Measurements from ENCODE around the gene ZNF423.

Gene ZNF423

DNA sequence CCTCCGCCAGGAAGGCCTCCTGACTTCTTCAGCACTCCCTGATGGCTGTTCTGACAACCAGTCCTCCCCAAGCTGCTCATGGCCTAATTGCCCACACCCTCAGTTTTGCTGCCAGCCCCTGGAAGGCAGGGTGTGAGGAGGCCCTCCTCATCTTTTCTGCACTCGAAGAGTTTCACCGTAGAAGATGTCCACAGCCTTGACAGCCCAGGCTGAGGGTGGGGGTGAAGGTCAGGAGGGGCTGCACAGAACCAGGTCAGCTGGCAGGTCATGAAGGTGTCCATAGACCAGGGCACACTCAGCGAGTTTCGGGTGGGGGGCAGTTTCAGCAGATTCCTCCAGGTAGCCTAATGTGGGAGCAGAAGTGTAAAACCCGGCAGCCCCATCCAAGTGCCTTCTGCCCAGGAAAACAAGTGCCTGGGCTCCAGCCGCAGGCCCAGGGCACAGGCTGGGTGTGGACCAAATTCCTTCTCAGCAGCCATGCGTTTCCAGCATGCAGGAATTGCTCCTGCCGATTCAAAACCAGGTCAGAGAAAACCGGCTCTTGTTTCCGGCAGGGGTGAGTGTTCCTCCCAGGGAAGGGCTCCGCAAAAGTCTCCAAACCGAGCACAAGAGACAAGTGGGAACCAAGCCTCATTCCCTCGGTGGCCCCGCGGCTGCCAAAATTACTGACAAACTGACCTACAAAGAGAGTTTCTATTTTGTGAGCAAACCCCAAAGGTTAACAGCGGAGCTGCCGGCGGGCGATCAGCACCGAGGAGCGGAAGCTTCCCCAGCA is 253.5 kb downstream of the ZNF423 start:
- no peak overlapping the region for H3K27ac ChIP-seq
- no peak overlapping the region for H3K4me3 ChIP-seq

- Histone ChIP-seq H3K27ac (no peak overlapping the region), H3K4me3 (no peak overlapping the region)
These were observed 254.3 kb downstream of the ZNF423 start for GRCh38 chr16:49601576-49601975.

GRCh38 chr16:49600976-49601375 is 254.9 kb downstream of the ZNF423 start:
- no peak overlapping the region for H3K27ac ChIP-seq
- no peak overlapping the region for H3K4me3 ChIP-seq

GRCh38 chr16:49600536-49600935 is 255.4 kb downstream of the ZNF423 start:
- no peak overlapping the region for H3K27ac ChIP-seq
- H3K4me3 ChIP-seq = no peak overlapping the region

DNA sequence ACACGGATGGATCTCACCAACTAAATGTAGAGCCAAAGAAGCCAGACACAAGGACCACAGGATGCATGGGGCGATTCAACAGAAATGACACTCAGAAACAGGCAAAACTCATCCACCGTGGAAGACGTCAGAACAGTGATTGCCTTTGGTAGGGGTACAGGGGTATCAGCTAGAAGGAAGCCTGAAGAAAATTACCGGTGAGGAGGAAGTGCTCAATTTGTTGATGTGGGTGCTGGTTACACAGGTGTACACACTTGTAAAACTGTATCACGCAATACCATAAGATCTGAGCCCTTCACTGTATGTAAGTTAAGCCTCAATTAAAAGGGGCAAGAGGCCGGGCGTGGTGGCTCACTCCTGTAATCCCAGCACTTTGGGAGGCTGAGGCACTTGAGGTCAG is 256.2 kb downstream of the ZNF423 start:
- Histone ChIP-seq H3K27ac (no peak overlapping the region), H3K4me3 (no peak overlapping the region)

DNA sequence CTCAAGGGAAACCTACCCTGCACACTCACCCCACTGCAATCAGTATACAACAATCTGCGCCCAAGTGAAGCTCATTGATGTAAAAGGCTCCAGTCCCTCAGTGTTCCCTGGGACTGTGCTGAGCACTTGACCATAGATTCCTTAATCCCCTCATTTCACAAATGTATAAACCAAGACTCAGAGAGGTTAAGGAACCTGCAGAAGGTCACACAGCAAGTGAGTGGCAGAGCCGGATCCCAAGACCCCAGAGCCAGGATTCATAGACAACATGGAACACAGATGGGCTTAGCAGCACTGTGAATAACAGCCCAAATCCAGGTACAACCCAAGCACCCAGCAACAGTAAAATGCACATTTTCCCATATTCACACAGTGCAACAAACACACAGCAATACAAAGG is 256.6 kb downstream of the ZNF423 start:
- H3K27ac ChIP-seq = no peak overlapping the region
- no peak overlapping the region for H3K4me3 ChIP-seq

DNA sequence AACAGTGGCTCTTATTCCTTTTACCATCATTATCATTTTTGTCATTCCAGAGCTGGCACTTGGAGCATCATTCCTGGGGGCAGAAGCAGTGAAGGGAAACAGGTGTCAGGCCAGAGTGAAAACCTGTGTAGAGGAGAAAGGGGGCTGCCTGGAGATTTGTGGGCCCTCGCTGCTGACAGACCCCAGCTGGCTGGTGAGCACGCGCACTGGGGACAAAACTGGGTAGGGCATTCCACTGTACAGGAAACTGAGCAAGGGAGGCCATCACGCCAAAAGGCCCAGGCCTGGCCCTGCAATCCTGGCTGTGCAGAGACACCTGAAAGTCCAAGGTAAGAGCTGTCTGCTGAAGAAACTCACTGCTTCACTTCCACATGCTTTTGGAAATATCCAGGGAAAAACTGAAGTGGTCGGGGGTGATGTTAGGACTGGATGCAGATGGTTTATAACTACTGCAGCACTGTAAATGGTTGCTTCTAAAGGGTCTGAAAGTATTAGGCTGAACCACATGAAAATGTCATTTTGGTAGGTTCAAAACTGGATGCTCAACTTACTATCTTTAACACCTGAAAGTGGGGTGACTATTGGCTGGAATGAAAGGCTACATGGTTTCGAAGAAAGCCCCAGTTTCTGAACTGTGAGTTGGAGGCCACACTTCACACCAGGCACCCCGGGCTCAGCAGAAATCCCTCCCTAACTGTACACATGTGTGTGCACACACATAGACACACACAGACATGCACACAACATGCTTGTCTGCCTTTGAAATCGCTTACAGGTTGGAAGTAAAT is 257.3 kb downstream of the ZNF423 start:
- Histone ChIP-seq H3K27ac (no peak overlapping the region), H3K4me3 (no peak overlapping the region)

DNA sequence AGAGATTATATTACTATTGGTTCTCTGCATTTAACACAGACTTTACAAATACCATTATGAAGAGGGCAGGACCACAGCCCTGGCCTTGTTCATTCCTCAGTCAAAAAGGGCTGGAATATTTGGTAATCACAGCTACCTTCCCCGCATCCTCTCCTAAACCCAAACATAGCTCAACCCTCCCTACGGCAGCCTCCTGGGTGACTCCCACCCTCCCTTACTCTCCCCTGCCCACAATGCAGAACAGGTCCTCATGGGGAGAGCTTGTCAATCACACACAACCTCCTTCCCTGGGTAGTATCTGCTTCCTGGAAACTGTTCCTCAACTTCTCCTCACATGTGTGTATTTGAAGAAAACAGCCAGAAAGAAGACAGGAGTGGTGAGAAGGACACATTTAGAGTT is 258.1 kb downstream of the ZNF423 start:
- no peak overlapping the region for H3K27ac ChIP-seq
- no peak overlapping the region for H3K4me3 ChIP-seq

- Histone ChIP-seq H3K27ac (peak overlapping the region in 1 of 21 experiments; percentile 6), H3K4me3 (no peak overlapping the region)
These were observed 259.1 kb downstream of the ZNF423 start for GRCh38 chr16:49596648-49597291.

DNA sequence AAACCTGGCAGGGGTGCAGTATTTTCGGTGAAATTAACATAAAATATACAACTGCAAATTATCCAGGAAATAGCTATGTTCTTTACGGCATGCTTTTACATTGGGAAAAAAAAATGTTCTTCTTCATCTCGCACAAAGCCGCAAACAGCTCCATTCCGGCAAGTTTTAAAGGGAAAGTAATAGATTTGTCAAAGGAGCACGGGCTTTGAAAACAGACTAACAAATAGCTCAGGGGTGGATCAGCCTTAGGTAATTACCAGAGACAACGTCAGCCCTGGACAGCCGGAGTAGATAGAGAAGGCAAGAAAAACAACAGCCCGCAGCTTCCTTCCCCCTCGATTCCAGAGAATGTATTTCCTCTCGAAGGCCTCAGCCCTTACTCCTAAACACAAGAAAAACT is 259.8 kb downstream of the ZNF423 start:
- Histone ChIP-seq H3K4me3 (no peak overlapping the region), H3K27ac (peak overlapping the region in 2 of 21 experiments; percentile 6 to 47)

DNA sequence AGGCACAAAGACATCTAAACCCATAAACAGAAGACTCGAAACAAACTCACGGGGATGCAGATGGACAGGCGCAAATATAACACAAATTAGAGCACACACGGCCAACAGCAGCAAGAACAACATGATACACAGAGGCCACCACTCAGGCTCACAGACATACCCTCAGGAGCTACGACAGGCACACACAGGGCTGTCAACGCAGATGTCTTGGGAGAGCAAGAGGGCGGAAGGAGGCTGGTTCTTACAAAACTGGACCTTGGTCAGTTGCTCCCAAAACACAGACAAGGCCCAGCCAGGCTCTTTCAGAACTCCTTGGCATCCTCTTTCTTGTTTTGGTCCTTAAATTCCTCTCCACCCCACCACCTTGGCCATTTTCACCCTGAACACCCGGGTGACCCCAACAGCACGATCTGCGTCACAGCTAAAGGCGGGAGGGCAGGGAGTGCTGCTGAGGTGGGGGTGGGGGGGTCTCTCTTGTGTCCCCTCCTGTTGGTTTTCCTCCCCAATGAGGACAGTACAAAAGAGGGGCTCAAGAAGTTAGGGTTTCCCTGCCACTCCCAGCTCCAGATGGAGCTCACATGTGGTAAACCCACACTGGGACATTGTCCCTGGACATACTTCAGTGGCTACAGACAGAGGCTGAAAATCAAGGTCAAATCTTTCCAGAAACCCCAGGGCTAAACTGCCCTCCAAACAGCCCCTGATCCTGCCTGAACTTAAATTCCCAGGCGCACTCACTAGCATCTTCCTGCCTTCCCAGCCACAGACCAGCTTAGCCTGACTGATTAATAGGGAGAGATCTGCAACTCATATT is 261.0 kb downstream of the ZNF423 start:
- Histone ChIP-seq H3K27ac (no peak overlapping the region), H3K4me3 (no peak overlapping the region)

GRCh38 chr16:49594153-49594552 is 261.8 kb downstream of the ZNF423 start:
- no peak overlapping the region for H3K27ac ChIP-seq
- H3K4me3 ChIP-seq = no peak overlapping the region

GRCh38 chr16:49593424-49594040 is 262.4 kb downstream of the ZNF423 start:
- no peak overlapping the region for H3K4me3 ChIP-seq
- H3K27ac ChIP-seq = no peak overlapping the region

DNA sequence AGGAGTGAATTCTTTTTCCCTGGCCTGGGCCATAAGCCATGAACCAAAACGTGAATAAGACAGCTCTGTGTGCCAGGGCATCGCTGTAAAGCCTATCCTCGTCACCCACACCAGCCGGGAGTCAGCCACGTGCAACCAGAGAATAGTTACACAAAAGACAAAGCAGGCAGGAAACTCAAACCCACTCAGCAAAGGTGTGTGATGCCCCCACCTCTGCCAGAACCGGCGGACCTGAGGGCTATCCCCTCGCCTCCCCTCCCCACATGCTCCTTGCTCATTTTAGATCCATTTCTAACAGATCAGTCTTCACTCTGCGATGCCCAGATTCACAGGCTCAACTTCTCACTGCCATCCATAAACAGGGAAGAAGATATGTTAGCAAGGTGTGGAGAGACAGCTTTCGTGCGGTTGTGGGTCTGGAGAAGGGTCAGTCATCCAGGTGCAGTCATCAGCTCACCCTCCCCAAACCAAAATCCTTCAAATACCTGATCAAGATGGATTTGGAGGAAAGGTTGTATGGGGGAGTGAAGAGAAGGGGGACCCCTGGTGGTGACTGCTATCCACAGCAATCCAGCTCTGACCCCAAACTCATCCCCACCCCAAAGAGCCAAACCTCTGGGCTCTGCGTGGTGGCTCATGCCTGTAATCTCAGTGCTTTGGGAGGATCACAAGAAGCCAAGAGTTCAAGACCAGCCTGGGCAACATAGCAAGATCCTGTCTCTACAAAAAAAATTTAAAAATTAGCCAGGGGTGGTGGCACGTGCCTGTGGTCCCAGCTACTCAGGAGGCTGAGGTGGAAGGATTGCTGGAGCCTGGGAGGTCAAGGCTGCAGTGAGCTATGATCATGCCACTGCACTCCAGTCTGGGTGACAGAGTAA is 263.1 kb downstream of the ZNF423 start:
- Histone ChIP-seq H3K27ac (no peak overlapping the region), H3K4me3 (no peak overlapping the region)

DNA sequence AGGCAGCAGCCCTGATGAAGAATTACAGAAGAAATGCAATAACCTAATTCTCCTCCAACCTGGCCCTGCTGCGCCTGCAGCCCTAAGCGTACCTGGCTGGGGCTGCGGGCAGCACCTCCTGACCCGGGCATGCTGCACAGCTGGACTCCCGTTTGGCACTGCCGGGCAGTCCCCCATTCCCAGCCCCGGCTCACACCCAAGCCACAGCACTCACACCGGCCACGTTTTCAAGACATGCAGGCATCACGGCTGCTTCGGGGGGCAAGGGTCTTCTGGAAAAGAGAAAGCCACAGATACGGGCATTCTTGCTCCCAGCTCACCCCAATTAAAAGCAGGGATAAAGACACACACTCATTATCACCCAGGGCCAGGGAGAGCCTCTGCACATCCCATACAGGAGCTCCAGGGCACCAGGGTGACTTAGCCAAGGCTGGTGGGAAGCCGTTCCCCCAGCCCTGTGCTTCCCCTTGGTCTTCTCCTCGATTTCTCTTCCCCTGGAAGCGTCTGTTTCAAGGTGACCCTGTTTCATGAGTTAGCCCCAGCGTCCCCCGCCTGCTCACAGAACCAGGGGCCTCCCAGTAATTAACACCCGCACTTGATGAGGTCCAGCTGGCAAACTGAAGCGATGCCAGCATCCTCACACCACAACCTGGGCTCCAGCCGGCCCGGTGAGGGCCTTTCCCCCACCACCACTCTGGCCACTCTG is 265.6 kb downstream of the ZNF423 start:
- no peak overlapping the region for H3K4me3 ChIP-seq
- H3K27ac ChIP-seq = no peak overlapping the region

DNA sequence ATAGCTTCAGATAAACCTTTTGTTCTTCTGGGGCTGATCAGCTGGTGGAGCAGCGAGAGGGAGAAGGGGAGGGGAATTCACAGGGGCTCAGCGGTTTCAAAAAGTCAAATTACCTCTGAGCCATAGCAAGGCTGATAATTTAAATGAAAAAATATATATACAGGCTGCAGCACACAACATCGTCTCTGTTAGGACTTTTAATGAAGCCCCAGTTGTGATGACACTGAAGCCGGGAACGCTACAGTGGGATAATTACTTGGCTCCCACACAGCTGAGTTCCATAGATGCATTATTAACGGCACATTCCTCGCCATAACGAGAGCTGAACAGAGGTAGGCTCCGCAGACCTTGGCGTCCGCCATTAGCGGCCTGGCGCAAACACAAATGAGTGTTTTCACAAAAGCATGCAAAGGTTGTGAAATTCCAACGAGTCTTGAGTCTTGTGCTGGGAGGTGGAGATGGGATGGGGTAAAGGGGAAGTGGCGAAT is 266.3 kb downstream of the ZNF423 start:
- Histone ChIP-seq H3K4me3 (no peak overlapping the region), H3K27ac (no peak overlapping the region)

- Histone ChIP-seq H3K4me3 (no peak overlapping the region), H3K27ac (no peak overlapping the region)
These were observed 267.1 kb downstream of the ZNF423 start for GRCh38 chr16:49588729-49589384.
